Iris pigment epithelial cell (primary cell): Measurements from ENCODE around the gene FAM20B.
"Not testable (repeated sequence)": the region's sequence is repeated elsewhere in the genome, so short reads cannot be mapped to it uniquely, and the experiment has no call there.

Experiments used
- DNase-seq: peaks from one replicate; pipeline ENCODE4 v3.0.0-alpha.2; 2011; ENCODE audit warnings: low read depth

The FAM20B gene

GRCh38 chr1:179023946-179024650 lies 1.6 kb upstream of the FAM20B start:
- no peak for DNase-seq

GRCh38 chr1:179025975-179026812 lies 500 bp downstream of the FAM20B start:
- DNase-seq: peak; percentile 35

GRCh38 chr1:179026813-179027669 lies 1.3 kb downstream of the FAM20B start:
- no peak for DNase-seq

- DNase-seq: no peak
Observed at GRCh38 chr1:179029321-179029759, 3.6 kb downstream of the FAM20B start.

GRCh38 chr1:179030130-179030529 lies 4.4 kb downstream of the FAM20B start:
- no peak for DNase-seq

GRCh38 chr1:179030683-179031082 lies 5.0 kb downstream of the FAM20B start:
- no peak for DNase-seq

- no peak for DNase-seq
Observed at GRCh38 chr1:179031284-179031683, 5.6 kb downstream of the FAM20B start.

- peak; percentile 56 for DNase-seq
Observed at GRCh38 chr1:179031855-179032513, 6.3 kb downstream of the FAM20B start.

GRCh38 chr1:179034720-179035119 lies 9.0 kb downstream of the FAM20B start:
- DNase-seq: peak; percentile 90

GRCh38 chr1:179036844-179037465 lies 11.3 kb downstream of the FAM20B start:
- peak; percentile 31 for DNase-seq

- DNase-seq: peak; percentile 50
Observed at GRCh38 chr1:179038528-179039281, 13.0 kb downstream of the FAM20B start.

- DNase-seq: not testable (repeated sequence)
Observed at GRCh38 chr1:179039502-179040174, 13.9 kb downstream of the FAM20B start.

GRCh38 chr1:179040175-179040551 lies 14.5 kb downstream of the FAM20B start:
- DNase-seq: not testable (repeated sequence)

- no peak for DNase-seq
Observed at GRCh38 chr1:179042087-179042486, 16.4 kb downstream of the FAM20B start.

GRCh38 chr1:179042700-179043099 lies 17.0 kb downstream of the FAM20B start:
- DNase-seq: no peak

GRCh38 chr1:179043266-179043665 lies 17.6 kb downstream of the FAM20B start:
- DNase-seq: no peak

- DNase-seq: no peak
Observed at GRCh38 chr1:179043907-179044306, 18.2 kb downstream of the FAM20B start.

- DNase-seq: peak; percentile 17
Observed at GRCh38 chr1:179046808-179047635, 21.3 kb downstream of the FAM20B start.

GRCh38 chr1:179047636-179047997 lies 21.9 kb downstream of the FAM20B start:
- no peak for DNase-seq
